Fibroblast of the conjunctiva (primary cell): ENCODE data around the gene RHBDL3.
"Not testable (repeated sequence)": the region's sequence is repeated elsewhere in the genome, so short reads cannot be mapped to it uniquely, and the experiment has no call there.

Experiments used
- DNase-seq: peaks from one replicate; pipeline ENCODE4 v3.0.0-alpha.2; 2010; ENCODE audit warnings: low read depth

The RHBDL3 gene

DNA sequence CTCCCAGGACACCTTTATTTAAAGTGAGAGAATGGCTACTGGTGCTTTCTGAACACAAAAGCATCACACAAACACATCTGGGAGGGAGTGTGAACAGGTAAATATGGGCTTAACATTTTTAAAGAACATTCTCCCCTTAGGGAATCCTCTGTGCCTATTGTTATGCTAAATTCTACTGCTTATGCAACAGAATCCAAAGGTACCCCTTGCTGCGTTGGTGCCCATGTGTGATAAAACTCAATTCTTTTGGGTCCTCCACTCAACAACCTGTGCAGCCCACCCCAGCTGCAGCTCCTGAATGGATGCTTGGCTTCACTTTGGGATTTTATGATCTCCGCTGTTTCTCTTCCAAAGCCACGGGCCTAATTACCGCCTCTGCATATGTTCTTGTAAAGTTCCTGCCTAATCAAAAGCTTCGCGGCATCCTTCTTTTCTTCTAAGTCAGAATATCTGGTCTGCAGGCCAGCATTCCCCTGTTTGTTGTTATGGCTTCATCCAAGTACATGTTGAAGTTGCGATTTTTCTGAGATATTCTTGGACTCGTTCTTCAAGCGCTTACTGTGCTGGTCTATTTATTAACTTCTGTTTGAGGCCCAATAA lies 23.9 kb downstream of the RHBDL3 start:
- DNase-seq = no peak

DNA sequence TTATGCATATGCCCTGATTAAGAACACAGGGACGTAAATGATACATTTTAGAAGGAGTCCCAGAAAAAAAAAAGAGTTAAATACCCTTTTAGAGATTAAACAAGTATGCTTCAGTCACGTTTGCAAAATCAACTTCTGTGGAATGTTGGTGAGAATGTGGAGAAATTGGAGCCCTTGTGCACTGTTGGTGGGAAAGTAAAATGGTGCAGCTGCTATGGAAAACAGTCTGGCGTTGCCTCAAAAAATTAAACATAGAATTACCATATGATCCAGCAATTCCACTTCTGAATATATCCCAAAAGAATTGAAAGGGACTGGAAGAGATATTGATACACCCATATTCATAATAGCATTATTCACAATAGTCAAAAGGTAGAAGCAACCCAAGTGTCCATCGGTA lies 26.5 kb downstream of the RHBDL3 start:
- no peak for DNase-seq

DNA sequence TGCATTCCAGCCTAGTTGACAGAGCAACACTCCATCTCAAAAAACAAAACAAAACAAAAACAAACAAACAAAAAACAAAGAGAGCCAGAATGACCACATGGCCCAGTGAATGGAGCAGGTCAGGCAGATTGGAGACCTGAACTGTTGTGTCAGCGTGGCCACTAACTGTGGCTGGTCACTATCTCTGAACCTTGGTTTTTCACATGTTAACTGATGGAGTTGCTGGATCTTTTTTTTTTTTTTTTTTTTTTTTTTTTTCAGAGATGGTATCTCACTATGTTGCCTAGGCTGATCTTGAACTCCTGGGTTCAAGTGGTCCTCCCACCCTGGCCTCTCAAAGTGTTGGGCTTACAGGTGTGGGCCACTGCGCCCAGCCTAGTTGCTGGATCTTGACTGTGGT lies 31.8 kb downstream of the RHBDL3 start:
- no peak for DNase-seq

DNA sequence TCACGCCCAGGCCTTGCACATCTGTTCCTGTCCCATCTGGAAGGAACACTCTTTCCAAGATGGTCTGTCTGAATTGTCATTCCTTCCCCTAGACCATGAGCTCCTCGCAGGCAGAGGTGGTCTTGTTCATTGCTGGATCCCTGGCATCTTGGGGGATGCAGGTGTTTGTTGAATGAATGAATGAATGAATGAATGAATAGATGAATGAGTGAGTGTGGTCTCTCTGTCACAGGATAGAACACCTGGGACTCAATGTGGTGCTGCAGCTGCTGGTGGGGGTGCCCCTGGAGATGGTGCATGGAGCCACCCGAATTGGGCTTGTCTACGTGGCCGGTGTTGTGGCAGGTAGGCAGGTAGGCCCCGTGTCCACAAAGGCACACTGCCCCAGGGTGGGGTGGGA lies 32.2 kb downstream of the RHBDL3 start:
- no peak for DNase-seq

DNA sequence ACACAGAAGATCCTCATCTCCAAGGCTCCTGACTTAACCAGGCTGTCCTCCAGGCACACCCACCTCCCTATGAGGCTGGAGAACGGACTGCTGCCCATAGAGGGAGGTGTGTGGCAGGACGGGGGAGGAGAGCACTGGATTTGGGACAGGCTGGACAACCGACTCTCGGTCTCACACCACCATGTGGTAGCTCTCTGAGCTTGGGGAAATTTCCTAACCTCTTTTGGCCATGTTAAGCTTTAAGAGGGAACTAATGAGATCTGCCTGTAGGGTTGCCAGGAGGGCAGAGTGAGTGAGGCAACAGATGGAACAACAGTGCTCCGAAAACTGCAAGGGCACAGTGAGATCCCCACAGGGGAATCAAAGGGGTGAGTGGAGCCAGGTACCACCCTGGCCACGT lies 32.7 kb downstream of the RHBDL3 start:
- DNase-seq = no peak

DNA sequence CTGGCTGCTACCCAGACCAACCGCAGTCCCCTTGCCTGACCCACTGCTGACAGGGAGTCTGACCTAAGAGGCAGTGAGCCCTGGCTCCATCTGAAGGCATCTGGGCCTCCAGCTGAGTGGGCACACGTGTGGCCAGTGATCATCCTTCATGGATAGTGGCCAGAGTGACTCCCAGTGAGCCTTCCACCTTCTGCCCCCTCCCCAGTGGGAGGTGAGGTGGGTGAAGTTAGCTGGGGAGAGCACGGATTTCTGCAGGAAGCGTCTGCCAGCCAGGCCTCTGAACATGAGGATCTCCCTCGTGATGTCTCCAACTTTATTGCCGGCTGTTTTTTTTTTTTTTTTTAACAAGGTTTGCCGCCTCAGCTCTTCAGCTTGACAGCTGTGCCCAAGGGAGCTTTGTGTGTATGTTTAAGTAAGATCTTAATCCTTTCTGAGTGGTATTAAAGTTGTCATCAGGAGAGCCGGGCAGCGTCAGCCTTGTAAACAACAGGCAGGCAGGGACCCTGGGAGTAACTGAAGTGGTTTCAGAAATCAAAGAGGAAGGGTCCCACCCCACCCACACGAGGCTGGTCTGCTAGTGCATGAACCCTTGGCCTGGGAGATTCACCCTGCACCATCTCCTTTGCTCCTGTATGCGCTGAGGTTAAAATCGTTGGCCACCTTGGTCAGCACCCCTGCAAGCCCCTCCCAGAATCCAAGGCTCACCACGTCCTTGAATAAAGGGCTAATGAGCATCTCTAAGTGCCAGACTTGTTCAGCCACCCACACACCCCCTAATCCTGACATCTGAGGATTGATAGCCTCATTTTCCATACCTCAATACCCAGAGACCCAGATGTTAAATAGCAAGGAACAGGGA lies 33.3 kb downstream of the RHBDL3 start:
- DNase-seq = no peak

DNA sequence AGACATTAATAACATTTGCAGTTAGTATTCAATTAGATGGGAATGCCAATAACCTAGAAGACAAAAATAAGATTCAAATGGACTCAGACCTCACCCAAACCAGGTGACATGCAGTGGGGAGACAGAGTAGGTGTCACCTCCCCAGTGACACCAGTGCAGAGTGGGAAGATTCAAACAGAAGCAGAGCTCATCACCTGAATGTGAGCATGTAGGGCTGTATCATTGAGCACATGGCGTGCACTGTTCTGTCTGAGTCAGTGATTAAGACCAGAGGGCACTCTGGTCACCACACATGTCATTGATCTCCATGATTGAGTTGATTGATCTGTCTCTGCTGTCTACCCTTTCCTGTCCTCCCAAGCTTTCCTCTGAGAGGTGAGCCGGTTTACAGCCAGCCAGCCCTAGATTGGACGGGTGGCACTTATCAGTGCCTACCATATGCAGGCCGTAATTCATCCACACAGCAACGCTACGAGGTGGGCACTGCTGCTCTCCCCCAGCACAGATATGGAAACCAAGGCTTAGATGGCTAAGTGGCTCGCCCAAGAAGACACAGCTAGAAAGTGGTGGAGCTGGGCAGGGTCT lies 34.0 kb downstream of the RHBDL3 start:
- no peak for DNase-seq

DNA sequence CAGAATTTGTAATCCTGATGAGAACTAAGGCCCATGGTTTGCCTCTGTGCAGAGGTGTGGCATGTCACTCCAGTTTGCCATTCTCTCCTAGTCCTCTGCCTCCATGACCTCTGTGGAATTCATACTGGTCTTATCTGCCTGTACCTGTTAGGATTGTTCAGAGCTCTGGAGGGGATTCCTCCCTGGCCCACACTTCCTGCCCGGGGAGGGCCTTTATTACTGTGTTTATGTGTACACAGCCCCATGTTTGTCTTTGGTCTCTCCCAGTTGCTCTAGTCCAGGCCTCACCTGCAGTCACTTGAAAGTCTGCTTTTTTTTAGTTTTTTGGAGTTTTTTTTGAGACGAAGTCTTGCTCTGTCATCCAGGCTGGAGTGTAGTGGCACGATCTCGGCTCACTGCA lies 36.4 kb downstream of the RHBDL3 start:
- DNase-seq = no peak

DNA sequence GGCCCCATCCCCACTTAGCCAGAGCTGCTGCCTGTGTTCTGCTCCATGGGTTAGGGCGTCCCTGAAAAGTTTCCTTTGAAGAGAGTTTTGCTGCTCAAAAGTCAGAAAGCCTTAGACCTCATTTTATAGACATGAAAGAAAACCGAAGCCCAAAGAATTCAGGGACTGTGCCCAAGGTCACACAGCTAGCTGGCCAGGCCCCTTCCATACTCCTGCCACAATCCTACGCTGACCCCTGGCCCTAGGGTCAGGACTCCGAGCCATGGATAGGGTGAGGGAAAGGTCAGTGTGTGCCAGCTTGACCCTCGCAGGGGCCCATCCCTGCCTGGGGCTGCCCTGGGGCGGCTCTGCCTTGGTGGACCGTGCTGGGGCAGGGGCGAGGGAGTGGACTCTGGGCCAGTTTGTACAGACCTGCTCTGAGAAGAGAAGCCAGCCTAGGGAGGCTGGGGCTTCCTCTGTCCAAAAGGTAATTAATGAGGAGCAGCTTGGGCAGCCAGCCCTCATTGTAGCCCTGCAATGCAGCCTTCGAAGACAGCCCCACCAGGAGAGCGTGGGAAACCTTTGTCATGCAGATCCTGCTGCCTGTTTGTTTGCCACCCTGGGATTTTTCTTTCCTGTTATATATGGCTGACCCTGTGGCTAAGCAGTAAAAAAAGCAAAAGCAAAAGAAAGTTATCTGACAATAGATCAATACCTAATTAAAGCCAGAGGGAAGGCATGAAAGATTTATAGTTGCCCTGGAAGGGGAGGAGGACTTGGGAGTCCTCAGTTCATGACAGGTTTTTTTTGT lies 37.4 kb downstream of the RHBDL3 start:
- DNase-seq = no peak

DNA sequence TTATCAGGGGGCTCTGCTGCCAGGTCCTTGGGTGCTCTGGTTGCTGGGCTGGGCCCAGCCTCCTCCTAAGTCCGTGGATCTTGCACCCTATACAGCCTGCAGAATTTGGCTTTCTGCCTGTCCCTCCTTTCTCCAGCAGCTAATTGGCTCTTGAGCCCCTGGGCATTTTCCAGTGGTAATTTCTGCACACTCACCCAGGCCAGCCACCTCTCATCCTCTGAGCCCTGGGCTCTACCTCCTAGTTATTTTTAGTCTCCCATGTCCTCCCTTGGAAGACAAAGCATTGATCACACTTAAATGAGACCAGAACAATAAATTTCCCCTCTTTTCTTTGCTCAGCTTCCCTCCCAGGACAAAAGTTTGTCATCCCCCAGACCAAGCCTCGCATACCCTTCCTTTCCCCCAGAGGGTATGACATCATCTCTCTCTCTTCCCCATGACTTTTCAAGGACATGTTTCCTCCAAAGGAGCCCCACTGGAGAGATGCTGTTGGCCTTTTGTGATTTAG lies 38.2 kb downstream of the RHBDL3 start:
- no peak for DNase-seq

DNA sequence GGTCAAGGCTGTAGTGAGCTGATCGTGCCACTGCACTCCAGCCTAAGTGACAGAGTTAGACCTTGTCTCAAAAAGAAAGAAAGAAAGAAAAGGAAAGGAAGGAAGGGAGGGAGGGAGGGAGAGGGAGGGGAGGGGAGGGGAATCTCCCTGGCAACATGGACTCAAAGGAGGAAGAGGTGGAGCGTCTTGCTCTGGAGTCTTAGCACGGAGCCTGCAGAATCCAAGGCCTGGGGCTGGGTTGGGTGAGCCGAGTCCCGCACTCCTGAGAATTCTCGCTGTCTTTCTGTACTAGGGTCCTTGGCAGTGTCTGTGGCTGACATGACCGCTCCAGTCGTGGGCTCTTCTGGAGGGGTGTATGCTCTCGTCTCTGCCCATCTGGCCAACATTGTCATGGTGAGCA lies 39.4 kb downstream of the RHBDL3 start:
- no peak for DNase-seq

DNA sequence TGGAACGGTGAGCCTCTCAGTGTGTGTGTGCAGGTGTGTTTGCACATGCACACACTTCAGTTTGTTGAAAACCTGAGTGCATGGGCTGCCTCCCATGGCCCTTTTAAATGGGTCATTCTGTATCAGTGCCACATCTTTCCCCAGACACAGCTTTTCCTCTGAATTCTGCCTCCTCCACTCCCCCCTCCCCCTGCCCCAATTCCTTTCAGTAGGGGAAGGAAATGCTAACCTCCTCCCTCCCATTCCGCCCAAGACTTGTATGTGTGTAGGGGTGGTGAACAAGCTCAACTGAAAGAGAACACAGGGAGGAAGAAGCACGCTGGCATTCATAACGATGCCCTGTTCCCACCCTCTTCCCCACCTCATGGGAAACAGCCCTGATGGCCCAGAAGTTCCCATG lies 42.0 kb downstream of the RHBDL3 start:
- no peak for DNase-seq

DNA sequence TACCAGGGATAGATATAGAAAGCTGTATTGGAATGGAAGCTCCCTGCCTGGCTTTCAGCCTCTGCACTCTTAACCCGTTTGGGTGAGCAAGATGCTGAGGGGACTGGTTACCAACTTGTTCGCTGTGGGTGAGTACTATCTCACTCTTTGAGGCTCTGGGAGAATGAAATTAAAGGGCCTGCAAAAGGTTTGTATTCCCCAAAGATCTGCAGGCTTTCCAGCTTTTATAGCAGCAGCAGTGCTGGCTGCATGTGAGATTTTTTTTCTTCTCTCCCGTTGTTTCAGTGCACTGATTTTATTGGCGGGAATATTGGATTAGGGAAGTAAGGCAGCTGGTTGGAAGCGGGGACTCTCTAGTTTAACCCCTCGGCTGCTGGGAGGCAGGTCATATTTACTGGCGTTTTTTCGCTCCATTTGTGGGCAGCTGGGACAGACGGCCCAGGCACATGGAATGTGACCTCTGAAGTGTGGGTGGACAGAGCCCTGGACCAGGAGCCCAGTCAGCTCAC lies 45.5 kb downstream of the RHBDL3 start:
- DNase-seq = no peak

DNA sequence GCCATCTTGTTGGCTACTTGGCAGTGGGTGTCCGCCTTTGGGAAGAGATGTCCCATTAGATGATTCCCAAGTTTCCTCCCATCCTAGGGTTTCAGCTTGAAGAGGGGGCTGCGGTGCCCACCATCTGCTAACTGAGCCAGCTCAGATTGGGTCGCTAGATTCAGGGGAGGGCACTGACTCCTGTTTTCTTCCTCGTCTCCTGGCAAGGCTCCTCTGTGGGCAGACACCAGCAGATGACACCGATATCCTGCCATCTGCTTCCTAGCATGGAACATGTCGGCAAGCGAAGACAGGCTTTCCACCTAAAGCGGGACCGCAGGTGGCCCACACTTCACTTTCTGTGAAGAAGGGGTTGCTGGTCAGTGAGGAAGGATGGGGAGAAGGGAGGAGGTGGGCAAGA lies 49.0 kb downstream of the RHBDL3 start:
- DNase-seq = no peak

DNA sequence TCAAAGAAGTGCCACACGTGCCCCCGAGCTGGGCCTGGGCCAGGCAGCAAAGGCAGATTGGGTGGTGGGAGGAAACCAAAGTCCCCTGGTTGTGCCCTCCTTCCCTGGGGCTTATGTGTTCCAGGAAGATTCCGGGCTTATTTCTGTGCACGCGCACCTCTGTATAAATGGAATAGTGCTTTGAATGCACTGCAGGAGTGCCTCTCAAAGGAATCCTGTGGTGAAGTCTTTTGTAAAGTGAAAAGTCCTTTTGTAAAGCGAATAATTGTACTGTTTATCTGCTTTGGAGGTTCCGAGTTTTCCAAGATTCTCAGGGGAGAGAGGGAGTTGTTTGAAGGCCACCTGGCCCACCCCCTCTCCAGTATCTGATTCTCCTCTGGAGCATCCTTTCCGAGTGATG lies 49.5 kb downstream of the RHBDL3 start:
- DNase-seq = no peak

DNA sequence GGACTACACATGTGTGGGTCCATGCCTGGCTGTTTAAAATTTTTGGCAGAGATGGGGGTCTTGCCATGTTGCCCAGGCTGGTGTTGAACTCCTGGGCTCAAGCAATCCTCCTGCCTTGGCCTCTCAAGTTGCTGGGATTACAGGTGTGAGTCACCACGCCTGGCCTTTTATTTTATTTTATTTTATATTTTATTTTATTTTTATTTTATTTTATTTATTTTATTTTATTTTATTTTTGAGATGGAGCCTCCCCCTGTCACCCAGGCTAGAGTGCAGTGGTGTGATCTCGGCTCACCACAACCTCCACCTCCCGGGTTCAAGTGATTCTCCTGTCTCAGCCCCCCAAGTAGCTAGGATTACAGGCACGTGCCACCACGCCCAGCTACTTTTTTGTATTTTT lies 51.0 kb downstream of the RHBDL3 start:
- not testable (repeated sequence) for DNase-seq

DNA sequence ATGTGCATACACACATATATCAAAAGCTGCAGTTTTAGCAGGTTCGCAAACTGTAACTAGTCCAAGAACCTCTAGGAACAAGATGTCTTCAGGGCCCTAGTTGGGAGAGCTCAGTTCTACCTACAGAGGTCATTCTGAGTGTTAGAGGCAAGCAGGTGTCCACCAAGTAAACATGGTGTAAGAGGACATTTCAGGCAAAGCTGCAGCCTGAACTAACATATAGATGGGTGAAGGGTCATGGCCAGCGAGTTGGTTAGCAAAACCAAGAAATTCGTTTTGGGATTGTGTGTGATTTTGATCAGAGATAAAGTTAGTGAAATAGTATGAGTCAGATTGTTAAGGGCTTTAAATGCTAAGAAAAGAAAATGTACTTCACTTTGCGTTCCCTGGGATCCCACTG lies 51.7 kb downstream of the RHBDL3 start:
- no peak for DNase-seq

DNA sequence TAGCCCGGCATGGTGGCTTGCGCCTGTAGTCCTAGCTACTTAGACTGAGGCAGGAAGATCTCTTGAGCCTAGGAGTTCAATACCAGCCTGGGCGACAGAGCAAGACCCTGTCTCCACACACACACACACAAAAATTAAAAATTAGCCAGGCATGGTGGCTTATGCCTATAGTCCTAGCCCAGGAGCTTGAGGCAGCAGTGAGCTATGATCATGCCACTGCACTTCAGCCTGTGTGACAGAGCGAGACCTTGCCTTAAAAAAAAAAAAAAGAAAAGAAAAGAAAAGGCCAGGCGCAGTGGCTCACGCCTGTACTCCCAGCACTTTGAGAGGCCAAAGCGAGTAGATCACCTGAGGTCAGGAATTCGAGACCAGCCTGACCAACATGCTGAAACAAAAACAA lies 52.4 kb downstream of the RHBDL3 start:
- no peak for DNase-seq

DNA sequence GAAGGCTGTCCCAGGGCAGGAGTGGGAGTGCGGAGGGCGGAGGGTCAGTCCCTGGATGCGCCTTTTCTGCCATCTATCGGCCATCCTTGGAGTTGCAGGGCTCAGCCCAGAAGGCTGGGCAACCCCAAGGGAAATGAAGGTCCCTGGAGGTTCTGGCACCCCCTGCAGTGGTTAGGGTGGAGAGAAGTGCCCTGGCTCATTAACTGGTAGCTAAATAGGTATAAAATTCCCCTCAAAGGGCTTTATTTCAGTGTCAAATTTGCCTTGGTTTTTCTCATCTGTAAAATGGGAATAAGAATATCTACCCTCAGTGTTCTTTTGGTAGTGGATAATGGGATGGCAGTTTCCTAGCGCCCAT lies 53.9 kb downstream of the RHBDL3 start:
- peak; percentile 5 for DNase-seq

DNA sequence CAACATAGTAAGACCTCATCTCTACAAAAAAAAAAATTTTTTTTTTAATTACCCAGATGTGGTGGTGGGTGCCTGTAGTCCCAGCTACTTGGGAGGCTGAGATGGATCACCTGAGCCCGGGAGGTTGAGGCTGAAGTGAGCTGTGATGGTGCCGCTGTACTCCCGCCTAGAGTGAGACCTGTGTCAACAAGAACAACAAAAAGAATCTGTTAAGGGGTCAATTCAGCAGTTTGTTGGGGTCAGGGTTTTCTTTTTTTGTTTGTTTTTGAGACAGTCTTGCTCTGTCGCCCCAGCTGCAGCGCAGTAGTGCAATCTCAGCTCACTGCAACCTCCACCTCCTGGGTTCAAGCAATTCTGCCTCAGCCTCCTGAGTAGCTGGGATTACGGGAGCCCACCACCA lies 54.4 kb downstream of the RHBDL3 start:
- DNase-seq = not testable (repeated sequence)

DNA sequence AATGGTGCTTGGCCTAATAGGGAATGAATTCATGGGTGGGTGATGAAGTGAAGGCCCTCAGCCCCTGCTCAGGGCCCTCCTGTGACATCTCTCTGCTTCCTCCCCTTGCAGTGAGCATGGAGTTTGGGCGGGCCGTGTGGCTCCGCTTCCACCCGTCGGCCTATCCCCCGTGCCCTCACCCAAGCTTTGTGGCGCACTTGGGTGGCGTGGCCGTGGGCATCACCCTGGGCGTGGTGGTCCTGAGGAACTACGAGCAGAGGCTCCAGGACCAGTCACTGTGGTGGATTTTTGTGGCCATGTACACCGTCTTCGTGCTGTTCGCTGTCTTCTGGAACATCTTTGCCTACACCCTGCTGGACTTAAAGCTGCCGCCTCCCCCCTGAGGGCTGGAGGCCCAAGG lies 55.2 kb downstream of the RHBDL3 start:
- no peak for DNase-seq

DNA sequence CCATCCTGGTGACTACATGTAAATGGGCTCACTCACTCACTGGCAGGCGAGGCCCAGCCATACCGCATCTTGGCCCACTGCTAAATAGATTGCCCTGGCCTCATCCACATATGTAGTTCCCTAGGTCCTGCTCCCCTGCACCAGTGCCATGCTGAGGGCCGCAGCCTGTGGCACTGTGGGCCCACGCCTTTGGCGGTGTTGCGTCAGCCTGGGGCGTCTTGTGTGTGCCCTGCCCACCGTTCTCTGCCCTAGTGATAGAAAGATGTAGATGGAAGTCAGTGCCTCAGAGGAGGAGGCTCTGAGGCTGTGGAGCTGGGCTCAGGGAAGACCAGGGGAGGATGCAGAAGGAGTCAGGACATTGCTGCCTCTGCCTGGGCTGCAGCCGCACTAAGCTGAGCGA lies 57.4 kb downstream of the RHBDL3 start:
- no peak for DNase-seq
